WERI-Rb-1 (cell line): ENCODE measurements around the gene PGP.

Source experiments
- DNase-seq: peaks from one replicate; pipeline ENCODE4 v3.0.0-alpha.2; 2020
- H3K27ac ChIP-seq: fragments of 250-450 bp; sonication (Bioruptor Pico); 2 replicates; pipeline ENCODE4 v1.5.1; 2020; ENCODE audit warnings: mild to moderate bottlenecking, moderate library complexity
- H3K27me3 ChIP-seq: fragments of 250-450 bp; sonication (Bioruptor Pico); 2 replicates; pipeline ENCODE4 v1.5.1; 2021; ENCODE audit warnings: mild to moderate bottlenecking, low read depth, moderate library complexity; ENCODE audit not compliant: insufficient read depth, severe bottlenecking
- H3K36me3 ChIP-seq: fragments of 250-450 bp; sonication (Bioruptor Pico); 2 replicates; pipeline ENCODE4 v1.5.1; 2020; ENCODE audit warnings: mild to moderate bottlenecking, moderate library complexity
- H3K4me3 ChIP-seq: 2 replicates; pipeline ENCODE4 v1.5.1; 2011; ENCODE audit warnings: low read depth, mild to moderate bottlenecking, control low read depth, low read length
- H3K9me3 ChIP-seq: fragments of 250-450 bp; sonication (Bioruptor Pico); 2 replicates; pipeline ENCODE4 v1.5.1; 2021; ENCODE audit warnings: mild to moderate bottlenecking, moderate library complexity; ENCODE audit not compliant: severe bottlenecking
- CTCF ChIP-seq: IDR thresholded peaks from 2 replicates; pipeline ENCODE4 v1.5.1; 2011; ENCODE audit warnings: low read depth, mild to moderate bottlenecking, control low read depth, inconsistent platforms, low read length

PGP gene

GRCh38 chr16:2209258-2210008 lies 5.2 kb downstream of the PGP start:
- Histone ChIP-seq H3K27me3 (no peaks in the 10 kb centered on the region), H3K4me3 (no peak overlapping the region), H3K36me3 (peaks cover 68% of the 10 kb centered on the region), H3K9me3 (no peaks in the 10 kb centered on the region), H3K27ac (peak overlapping the region; percentile 93)
- DNase-seq, result no peak
- no peak for TF ChIP-seq CTCF

- no peak for DNase-seq
- H3K4me3 ChIP-seq, result no peak overlapping the region
- no peaks in the 10 kb centered on the region for H3K27me3 ChIP-seq
- H3K36me3 ChIP-seq, result peaks cover 68% of the 10 kb centered on the region
- TF ChIP-seq CTCF, result no peak
- H3K9me3 ChIP-seq, result no peaks in the 10 kb centered on the region
- H3K27ac ChIP-seq, result peak overlapping the region; percentile 93
These were observed 5.9 kb downstream of the PGP start for GRCh38 chr16:2208772-2209171.

- no peak for TF ChIP-seq CTCF
- H3K9me3 ChIP-seq, result no peaks in the 10 kb centered on the region
- no peak overlapping the region for H3K4me3 ChIP-seq
- no peaks in the 10 kb centered on the region for H3K27me3 ChIP-seq
- DNase-seq, result no peak
- peak overlapping the region; percentile 93 for H3K27ac ChIP-seq
- peaks cover 64% of the 10 kb centered on the region for H3K36me3 ChIP-seq
These were observed 6.3 kb downstream of the PGP start for GRCh38 chr16:2208308-2208707.

- no peaks in the 10 kb centered on the region for H3K9me3 ChIP-seq
- TF ChIP-seq CTCF, result no peak
- peak overlapping the region; percentile 93 for H3K27ac ChIP-seq
- no peak overlapping the region for H3K4me3 ChIP-seq
- H3K36me3 ChIP-seq, result peaks cover 59% of the 10 kb centered on the region
- no peaks in the 10 kb centered on the region for H3K27me3 ChIP-seq
- no peak for DNase-seq
These were observed 6.8 kb downstream of the PGP start for GRCh38 chr16:2207872-2208271.

GRCh38 chr16:2206780-2207433 lies 7.7 kb downstream of the PGP start:
- Histone ChIP-seq H3K36me3 (peaks cover 50% of the 10 kb centered on the region), H3K27ac (peak overlapping the region; percentile 99), H3K27me3 (no peaks in the 10 kb centered on the region), H3K9me3 (no peaks in the 10 kb centered on the region), H3K4me3 (no peak overlapping the region)
- no peak for TF ChIP-seq CTCF
- no peak for DNase-seq
